ENCODE data around the gene RFX4.

- TF ChIP-seq CTCF (IDR thresholded peaks at IDR 0.05) (no peak), POLR2AphosphoS5 (IDR thresholded peaks at IDR 0.05; ENCODE audit: low read depth, low read length) (no peak), SIN3A (IDR thresholded peaks at IDR 0.05; ENCODE audit: borderline replicate concordance, insufficient read depth, low read depth, low read length) (no peak)
Measured at GRCh38 chr12:106715582-106715981, 132.8 kb downstream of the RFX4 start.

Data from Panc1 (cell line).